ENCODE results near the gene ITPKB.

Gene ITPKB

GRCh38 chr1:226681652-226682493 is 57.2 kb downstream of the ITPKB start:
- no peak for DNase-seq (ENCODE audit: low read depth in 1 of 2, low spot score in 1 of 2)
- no peaks in the 10 kb centered on the region for H3K27me3 ChIP-seq (ENCODE audit: insufficient read depth, poor library complexity, severe bottlenecking)
- TF ChIP-seq CTCF (IDR thresholded peaks at IDR 0.05; ENCODE audit: insufficient read depth, low read length) (no peak), REST (IDR thresholded peaks at IDR 0.05; ENCODE audit: insufficient replicate concordance, low read depth) (no peak), GABPA (IDR thresholded peaks at IDR 0.05; ENCODE audit: low read depth) (no peak), POLR2AphosphoS5 (IDR thresholded peaks at IDR 0.05; ENCODE audit: low read depth) (no peak), SPI1 (IDR thresholded peaks at IDR 0.05; ENCODE audit: borderline replicate concordance, low read depth) (no peak)

GRCh38 chr1:226680653-226681052 is 58.4 kb downstream of the ITPKB start:
- no peak for DNase-seq (ENCODE audit: low read depth in 1 of 2, low spot score in 1 of 2)
- Histone ChIP-seq H3K27ac (replicated peaks) (peak overlapping the region; percentile 80), H3K4me3 (replicated peaks; ENCODE audit: insufficient read depth, low read length) (no peak overlapping the region), H3K27me3 (ENCODE audit: insufficient read depth, poor library complexity, severe bottlenecking) (no peaks in the 10 kb centered on the region)
- TF ChIP-seq REST (IDR thresholded peaks at IDR 0.05; ENCODE audit: insufficient replicate concordance, low read depth): no peak
- TF ChIP-seq POLR2AphosphoS5 (IDR thresholded peaks at IDR 0.05; ENCODE audit: low read depth): no peak
- TF ChIP-seq CTCF (IDR thresholded peaks at IDR 0.05; ENCODE audit: insufficient read depth, low read length): no peak
- TF ChIP-seq GABPA (IDR thresholded peaks at IDR 0.05; ENCODE audit: low read depth): no peak
- no peak for TF ChIP-seq SPI1 (IDR thresholded peaks at IDR 0.05; ENCODE audit: borderline replicate concordance, low read depth)

More at GRCh38 chr1:226681652-226682493, 57.2 kb downstream of the ITPKB start:
- H3K27ac ChIP-seq (replicated peaks): no peak overlapping the region
- H3K4me3 ChIP-seq (replicated peaks; ENCODE audit: insufficient read depth, low read length): no peak overlapping the region

GRCh38 chr1:226679853-226680516 is 59.1 kb downstream of the ITPKB start:
- peak overlapping the region; percentile 80 for H3K27ac ChIP-seq (replicated peaks)
- TF ChIP-seq SPI1 (IDR thresholded peaks at IDR 0.05; ENCODE audit: borderline replicate concordance, low read depth) (peak; percentile 96), CTCF (IDR thresholded peaks at IDR 0.05; ENCODE audit: insufficient read depth, low read length) (no peak), REST (IDR thresholded peaks at IDR 0.05; ENCODE audit: insufficient replicate concordance, low read depth) (no peak), GABPA (IDR thresholded peaks at IDR 0.05; ENCODE audit: low read depth) (no peak), POLR2AphosphoS5 (IDR thresholded peaks at IDR 0.05; ENCODE audit: low read depth) (peak; percentile 50; the same call in 1 of the 2 replicates)
- peak in 1 of 2 experiments; percentile 71 for DNase-seq (ENCODE audit: low read depth in 1 of 2, low spot score in 1 of 2)
- peak overlapping the region; percentile 43 for H3K4me3 ChIP-seq (replicated peaks; ENCODE audit: insufficient read depth, low read length)
- H3K27me3 ChIP-seq (ENCODE audit: insufficient read depth, poor library complexity, severe bottlenecking): no peaks in the 10 kb centered on the region
